Measurements from ENCODE around the gene AQP12B. TPM values are rescaled to one million over a fixed set of nuclear protein-coding genes. Genes with fewer than 3 reads are reported as not detected.

Gene AQP12B
- total and polyA plus RNA-seq, 4 donors: not detected

DNA sequence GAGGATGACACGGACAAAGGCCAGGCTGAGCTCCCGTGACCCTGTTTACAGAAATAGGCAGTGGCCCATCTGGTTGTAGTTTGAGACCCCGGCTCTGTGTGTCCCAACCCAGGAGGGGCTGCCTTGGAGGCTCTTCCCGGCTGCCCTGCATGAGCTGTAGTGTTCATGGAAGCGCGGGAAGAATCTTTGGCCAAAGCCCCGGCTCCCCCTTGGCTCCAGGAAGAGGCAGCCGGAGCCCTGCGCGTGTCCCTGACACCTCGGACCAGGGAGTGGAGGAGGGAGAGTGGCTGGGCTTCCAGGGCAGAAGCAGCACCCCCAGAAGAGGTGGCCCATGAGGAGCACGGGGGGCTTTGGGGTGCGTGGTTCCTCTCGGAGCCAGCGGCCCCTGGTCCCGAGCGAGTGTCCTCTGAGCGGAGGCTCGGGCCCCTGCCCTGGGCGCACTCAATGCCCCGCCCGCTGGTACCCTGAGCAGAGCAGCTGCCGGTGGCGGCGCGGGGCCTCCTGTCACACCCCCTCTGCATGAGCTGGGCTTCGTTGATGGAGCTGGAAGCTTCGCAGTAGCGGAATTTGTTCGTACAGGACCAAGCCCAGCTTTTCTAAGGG is 35.7 kb downstream of the AQP12B start:
- H3K27me3 ChIP-seq (ENCODE audit: control insufficient read depth in 4 of 4, insufficient read depth in 4 of 4, low read length in 3 of 4): peaks cover 0 to 5% (median 2%) of the 10 kb centered on the region in 4 donors

More for the DNA sequence above, 35.7 kb downstream of the AQP12B start:
- Histone ChIP-seq H3K27ac (ENCODE audit: low read depth in 1 of 2, low read length in 2 of 2) (no peak overlapping the region), H3K9ac (ENCODE audit: low read depth in 1 of 2, low read length in 2 of 2) (no peak overlapping the region), H3K4me1 (ENCODE audit: control insufficient read depth in 4 of 4, insufficient read depth in 4 of 4, low read length in 3 of 4) (no peaks in the 10 kb centered on the region), H3K9me3 (ENCODE audit: control insufficient read depth in 4 of 4, low read length in 3 of 4) (no peaks in the 10 kb centered on the region), H3K36me3 (ENCODE audit: control insufficient read depth in 4 of 4, insufficient read depth in 3 of 4, low read depth in 1 of 4, low read length in 3 of 4) (no peaks in the 10 kb centered on the region), H3K4me3 (ENCODE audit: low read depth in 1 of 3, low read length in 3 of 3) (no peak overlapping the region)
- 71% methylated on average over 30 of the region's 30 CpGs for WGBS
- no peak for DNase-seq (ENCODE audit: low spot score)
- TF ChIP-seq HNF4G (IDR thresholded peaks at IDR 0.05) (no peak), RAD21 (IDR thresholded peaks at IDR 0.05) (no peak), NR2F2 (IDR thresholded peaks at IDR 0.05) (no peak), FOXA2 (IDR thresholded peaks at IDR 0.05) (no peak), TAF1 (conservative IDR thresholded peaks at IDR 0.05) (no peak), FOXA1 (IDR thresholded peaks at IDR 0.05) (no peak), YY1 (IDR thresholded peaks at IDR 0.05) (no peak), RXRA (IDR thresholded peaks at IDR 0.05) (no peak), SP1 (IDR thresholded peaks at IDR 0.05) (no peak), EGR1 (IDR thresholded peaks at IDR 0.05; ENCODE audit: low read depth in 2 of 2) (no peak), GABPA (IDR thresholded peaks at IDR 0.05 in 1 of 2, conservative IDR thresholded peaks at IDR 0.05 in 1 of 2) (no peak), HNF4A (conservative IDR thresholded peaks at IDR 0.05) (no peak), JUND (IDR thresholded peaks at IDR 0.05) (no peak)
- TF ChIP-seq, protein P1, sequence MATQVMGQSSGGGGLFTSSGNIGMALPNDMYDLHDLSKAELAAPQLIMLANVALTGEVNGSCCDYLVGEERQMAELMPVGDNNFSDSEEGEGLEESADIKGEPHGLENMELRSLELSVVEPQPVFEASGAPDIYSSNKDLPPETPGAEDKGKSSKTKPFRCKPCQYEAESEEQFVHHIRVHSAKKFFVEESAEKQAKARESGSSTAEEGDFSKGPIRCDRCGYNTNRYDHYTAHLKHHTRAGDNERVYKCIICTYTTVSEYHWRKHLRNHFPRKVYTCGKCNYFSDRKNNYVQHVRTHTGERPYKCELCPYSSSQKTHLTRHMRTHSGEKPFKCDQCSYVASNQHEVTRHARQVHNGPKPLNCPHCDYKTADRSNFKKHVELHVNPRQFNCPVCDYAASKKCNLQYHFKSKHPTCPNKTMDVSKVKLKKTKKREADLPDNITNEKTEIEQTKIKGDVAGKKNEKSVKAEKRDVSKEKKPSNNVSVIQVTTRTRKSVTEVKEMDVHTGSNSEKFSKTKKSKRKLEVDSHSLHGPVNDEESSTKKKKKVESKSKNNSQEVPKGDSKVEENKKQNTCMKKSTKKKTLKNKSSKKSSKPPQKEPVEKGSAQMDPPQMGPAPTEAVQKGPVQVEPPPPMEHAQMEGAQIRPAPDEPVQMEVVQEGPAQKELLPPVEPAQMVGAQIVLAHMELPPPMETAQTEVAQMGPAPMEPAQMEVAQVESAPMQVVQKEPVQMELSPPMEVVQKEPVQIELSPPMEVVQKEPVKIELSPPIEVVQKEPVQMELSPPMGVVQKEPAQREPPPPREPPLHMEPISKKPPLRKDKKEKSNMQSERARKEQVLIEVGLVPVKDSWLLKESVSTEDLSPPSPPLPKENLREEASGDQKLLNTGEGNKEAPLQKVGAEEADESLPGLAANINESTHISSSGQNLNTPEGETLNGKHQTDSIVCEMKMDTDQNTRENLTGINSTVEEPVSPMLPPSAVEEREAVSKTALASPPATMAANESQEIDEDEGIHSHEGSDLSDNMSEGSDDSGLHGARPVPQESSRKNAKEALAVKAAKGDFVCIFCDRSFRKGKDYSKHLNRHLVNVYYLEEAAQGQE (IDR thresholded peaks at IDR 0.05): no peak
- TF ChIP-seq, protein P2, sequence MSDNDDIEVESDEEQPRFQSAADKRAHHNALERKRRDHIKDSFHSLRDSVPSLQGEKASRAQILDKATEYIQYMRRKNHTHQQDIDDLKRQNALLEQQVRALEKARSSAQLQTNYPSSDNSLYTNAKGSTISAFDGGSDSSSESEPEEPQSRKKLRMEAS (IDR thresholded peaks at IDR 0.05): no peak
- TF ChIP-seq, protein P3, sequence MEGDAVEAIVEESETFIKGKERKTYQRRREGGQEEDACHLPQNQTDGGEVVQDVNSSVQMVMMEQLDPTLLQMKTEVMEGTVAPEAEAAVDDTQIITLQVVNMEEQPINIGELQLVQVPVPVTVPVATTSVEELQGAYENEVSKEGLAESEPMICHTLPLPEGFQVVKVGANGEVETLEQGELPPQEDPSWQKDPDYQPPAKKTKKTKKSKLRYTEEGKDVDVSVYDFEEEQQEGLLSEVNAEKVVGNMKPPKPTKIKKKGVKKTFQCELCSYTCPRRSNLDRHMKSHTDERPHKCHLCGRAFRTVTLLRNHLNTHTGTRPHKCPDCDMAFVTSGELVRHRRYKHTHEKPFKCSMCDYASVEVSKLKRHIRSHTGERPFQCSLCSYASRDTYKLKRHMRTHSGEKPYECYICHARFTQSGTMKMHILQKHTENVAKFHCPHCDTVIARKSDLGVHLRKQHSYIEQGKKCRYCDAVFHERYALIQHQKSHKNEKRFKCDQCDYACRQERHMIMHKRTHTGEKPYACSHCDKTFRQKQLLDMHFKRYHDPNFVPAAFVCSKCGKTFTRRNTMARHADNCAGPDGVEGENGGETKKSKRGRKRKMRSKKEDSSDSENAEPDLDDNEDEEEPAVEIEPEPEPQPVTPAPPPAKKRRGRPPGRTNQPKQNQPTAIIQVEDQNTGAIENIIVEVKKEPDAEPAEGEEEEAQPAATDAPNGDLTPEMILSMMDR (IDR thresholded peaks at IDR 0.05; ENCODE audit: low read depth, low read length, missing input control): no peak
- TF ChIP-seq, protein P4, sequence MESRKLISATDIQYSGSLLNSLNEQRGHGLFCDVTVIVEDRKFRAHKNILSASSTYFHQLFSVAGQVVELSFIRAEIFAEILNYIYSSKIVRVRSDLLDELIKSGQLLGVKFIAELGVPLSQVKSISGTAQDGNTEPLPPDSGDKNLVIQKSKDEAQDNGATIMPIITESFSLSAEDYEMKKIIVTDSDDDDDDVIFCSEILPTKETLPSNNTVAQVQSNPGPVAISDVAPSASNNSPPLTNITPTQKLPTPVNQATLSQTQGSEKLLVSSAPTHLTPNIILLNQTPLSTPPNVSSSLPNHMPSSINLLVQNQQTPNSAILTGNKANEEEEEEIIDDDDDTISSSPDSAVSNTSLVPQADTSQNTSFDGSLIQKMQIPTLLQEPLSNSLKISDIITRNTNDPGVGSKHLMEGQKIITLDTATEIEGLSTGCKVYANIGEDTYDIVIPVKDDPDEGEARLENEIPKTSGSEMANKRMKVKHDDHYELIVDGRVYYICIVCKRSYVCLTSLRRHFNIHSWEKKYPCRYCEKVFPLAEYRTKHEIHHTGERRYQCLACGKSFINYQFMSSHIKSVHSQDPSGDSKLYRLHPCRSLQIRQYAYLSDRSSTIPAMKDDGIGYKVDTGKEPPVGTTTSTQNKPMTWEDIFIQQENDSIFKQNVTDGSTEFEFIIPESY (IDR thresholded peaks at IDR 0.05): no peak
- TF ChIP-seq, protein P5, sequence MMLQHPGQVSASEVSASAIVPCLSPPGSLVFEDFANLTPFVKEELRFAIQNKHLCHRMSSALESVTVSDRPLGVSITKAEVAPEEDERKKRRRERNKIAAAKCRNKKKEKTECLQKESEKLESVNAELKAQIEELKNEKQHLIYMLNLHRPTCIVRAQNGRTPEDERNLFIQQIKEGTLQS (IDR thresholded peaks at IDR 0.05): no peak

All from liver (tissue), 9 donors.